Adrenal gland (tissue), 12 donors: ENCODE data around the gene CBX5. TPM values are rescaled to one million over a fixed set of nuclear protein-coding genes. Genes with fewer than 3 reads are reported as not detected.

Experiments
- DNase-seq, 7 donors: peaks; one replicate each; pipeline ENCODE4 v3.0.0-alpha.2; 2019 to 2020
- H3K27ac ChIP-seq, 5 donors: fragments of 200-600 bp; sonication (generic) in 4 of 5; 1 replicate in 3 of 5; 2 replicates in 2 of 5; pipeline versions ENCODE4 v1.5.1 to v1.8.0; 2016 to 2020; ENCODE audit warnings: mild to moderate bottlenecking in 1 of 5
- H3K27me3 ChIP-seq: fragments of 200-600 bp; 2 replicates; pipeline ENCODE4 v1.8.0; 2021
- H3K36me3 ChIP-seq, 2 donors: fragments of 200-600 bp; replicated peaks in 1 of 2; 1 replicate in 1 of 2; 2 replicates in 1 of 2; pipeline versions ENCODE4 v1.5.1 to v1.8.0; 2018 to 2022
- H3K4me1 ChIP-seq, 2 donors: fragments of 200-600 bp; replicated peaks in 1 of 2; 1 replicate in 1 of 2; 2 replicates in 1 of 2; pipeline versions ENCODE4 v1.5.1 to v1.8.0; 2018 to 2021
- H3K4me3 ChIP-seq, 4 donors: fragments of 200-600 bp; sonication (generic) in 3 of 4; one replicate each; pipeline ENCODE4 v1.5.1; 2016 to 2018
- H3K9me3 ChIP-seq, 3 donors: fragments of 200-600 bp; sonication (generic) in 1 of 3; replicated peaks in 1 of 3; 1 replicate in 2 of 3; 2 replicates in 1 of 3; pipeline versions ENCODE4 v1.5.1 to v1.8.0; 2016 to 2021
- POLR2A ChIP-seq, 2 donors: fragments of 450-650 bp; IDR thresholded peaks; one replicate each; pipeline ENCODE4 v1.6.1; 2017; ENCODE audit warnings: antibody characterized with exemption in 2 of 2, mild to moderate bottlenecking in 2 of 2, moderate library complexity in 1 of 2
- WGBS, 4 donors: extraction: QIAGEN DNeasy Blood & Tissue Kit in 2 of 4; methylation state at CpG; one replicate each; pipeline versions ENCODE4 v1.1.5 to v1.1.7; 2013 to 2017; 5-methylcytosine and 5-hydroxymethylcytosine counted together
- intact Hi-C, 2 donors: fragments of 100-400 bp; cut with DNase I; formaldehyde crosslinking; loops; one replicate each; pipeline versions ENCODE4 v1.14.1 to v1.15.0; 2022 to 2023
- polyA plus RNA-seq, 3 donors: library from polyadenylated mRNA; stranded (reverse); fragments of 200-250 nt in 2 of 3; fragments of 350-450 nt in 1 of 3; fragmentation: Illumina TruSeq in 1 of 3; extraction: RNeasy Lipid Tissue Mini Kit (QIAGEN cat#74804) in 1 of 3; gene quantifications; one replicate each; pipeline ENCODE4 v1.2.3, GENCODE V29; 2013 to 2014
- total RNA-seq, 9 donors: library from RNA; depleted of rRNA in 4 of 9; stranded (reverse); fragments of >200 nt in 4 of 9; fragments of 120-200 nt in 1 of 9; fragmentation: NEBNext Ultra II Directional in 1 of 9; extraction: Animal tissue kit (Norgen Biotek cat#: 25700) in 1 of 9; gene quantifications; one replicate each; pipeline versions ENCODE4 v1.1.0 to v1.2.4, GENCODE V29; 2013 to 2023
- TF ChIP-seq, protein P1 (sequence below), 6 experiments: fragments of 450-650 bp in 4 of 6; fragments of 200-600 bp in 2 of 6; sonication (generic) in 1 of 6; IDR thresholded peaks; 1 replicate in 5 of 6; 2 replicates in 1 of 6; pipeline versions ENCODE4 v1.5.1 to v1.8.0; 2016 to 2021; ENCODE audit warnings: antibody characterized with exemption in 6 of 6, mild to moderate bottlenecking in 2 of 6, moderate library complexity in 1 of 6
- donor health status: healthy with polysubstance abuse.
- donor health status: Bipolar disorder and iron deficiency.
- donor health status: DM: yes; HTN: yes; CAD: no.
- donor health status: DM: no; HTN: no; CAD: no.
- donor health status: DM: no; HTN: no; CAD: no.
- donor health status: DM: yes; HTN: yes; CAD: no.

The CBX5 gene
- total and polyA plus RNA-seq, 12 donors: 8.2 to 88.4 (median 54.6) TPM

DNA sequence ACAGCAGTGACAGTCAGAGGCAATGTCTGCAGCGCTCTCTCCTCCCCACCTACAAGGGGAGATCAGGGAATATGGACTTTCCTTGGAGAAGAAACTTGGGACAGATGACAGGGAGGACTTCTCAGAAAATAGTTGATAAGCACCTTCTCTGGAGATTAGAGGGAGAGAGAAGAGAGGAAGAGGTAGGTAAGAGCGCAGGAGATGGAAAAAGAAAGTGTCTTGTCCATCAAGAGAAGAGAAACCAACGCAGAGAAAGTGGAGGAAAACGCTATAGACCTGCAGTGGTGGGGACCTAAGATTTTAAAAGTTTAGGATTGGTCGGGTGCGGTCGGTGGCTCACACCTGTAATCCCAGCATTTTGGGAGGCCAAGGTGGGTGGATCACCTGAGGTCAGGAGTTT, 75.6 kb downstream of the CBX5 start:
- TF ChIP-seq POLR2A (IDR thresholded peaks at IDR 0.05): no peak
- TF ChIP-seq, protein P1, sequence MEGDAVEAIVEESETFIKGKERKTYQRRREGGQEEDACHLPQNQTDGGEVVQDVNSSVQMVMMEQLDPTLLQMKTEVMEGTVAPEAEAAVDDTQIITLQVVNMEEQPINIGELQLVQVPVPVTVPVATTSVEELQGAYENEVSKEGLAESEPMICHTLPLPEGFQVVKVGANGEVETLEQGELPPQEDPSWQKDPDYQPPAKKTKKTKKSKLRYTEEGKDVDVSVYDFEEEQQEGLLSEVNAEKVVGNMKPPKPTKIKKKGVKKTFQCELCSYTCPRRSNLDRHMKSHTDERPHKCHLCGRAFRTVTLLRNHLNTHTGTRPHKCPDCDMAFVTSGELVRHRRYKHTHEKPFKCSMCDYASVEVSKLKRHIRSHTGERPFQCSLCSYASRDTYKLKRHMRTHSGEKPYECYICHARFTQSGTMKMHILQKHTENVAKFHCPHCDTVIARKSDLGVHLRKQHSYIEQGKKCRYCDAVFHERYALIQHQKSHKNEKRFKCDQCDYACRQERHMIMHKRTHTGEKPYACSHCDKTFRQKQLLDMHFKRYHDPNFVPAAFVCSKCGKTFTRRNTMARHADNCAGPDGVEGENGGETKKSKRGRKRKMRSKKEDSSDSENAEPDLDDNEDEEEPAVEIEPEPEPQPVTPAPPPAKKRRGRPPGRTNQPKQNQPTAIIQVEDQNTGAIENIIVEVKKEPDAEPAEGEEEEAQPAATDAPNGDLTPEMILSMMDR (IDR thresholded peaks at IDR 0.05): no peak
- H3K27me3 ChIP-seq: peaks cover 5% of the 10 kb centered on the region
- 80 to 96% (median 86%) methylated on average over 7 of the region's 7 CpGs for WGBS, 4 donors
- H3K4me3 ChIP-seq: no peak overlapping the region
- no peaks in the 10 kb centered on the region for H3K36me3 ChIP-seq
- H3K4me1 ChIP-seq: no peaks in the 10 kb centered on the region
- H3K27ac ChIP-seq: no peak overlapping the region
- intact Hi-C loops: no loop called here
- no peak for DNase-seq
- no peaks in the 10 kb centered on the region for H3K9me3 ChIP-seq

DNA sequence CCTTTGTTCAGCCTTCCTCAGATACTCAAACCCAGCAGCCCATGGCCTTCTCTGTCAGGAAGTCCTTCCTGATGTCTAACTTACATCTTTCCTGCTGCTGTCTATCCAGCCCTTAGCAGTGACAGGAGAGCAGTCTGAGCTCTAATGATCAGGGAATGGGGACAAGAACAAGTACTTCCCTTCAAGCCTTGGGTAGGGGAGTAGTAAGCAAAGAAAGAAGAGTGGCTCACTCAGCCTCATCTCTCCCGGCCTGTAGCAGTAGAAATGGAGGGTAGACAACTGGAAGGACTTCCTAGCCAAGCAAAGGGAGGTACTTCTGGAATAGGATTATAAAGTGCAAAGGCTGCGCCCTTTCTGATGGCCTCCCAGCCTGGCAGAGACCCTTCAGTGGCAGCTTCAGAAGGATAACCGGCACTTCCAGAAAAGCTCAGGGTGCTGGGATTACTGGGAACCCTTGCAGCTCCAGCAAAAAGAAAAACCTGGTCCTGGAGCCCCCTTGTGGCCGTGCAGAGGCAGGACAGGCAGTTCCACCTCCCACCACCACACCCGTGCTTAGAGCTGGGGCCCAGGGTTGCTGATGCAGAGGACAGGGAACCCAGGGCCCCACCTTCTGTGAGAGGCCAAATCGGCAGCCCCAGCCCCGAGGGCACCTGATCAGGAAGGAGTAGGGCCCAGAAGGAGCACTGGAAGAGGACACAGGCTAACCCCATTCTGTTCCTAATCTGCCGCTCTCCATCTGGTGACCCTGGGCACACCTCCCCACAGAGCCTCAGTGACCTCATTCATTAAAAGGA, 78.7 kb downstream of the CBX5 start:
- no peaks in the 10 kb centered on the region for H3K9me3 ChIP-seq
- H3K27ac ChIP-seq: no peak overlapping the region
- H3K4me3 ChIP-seq: no peak overlapping the region
- peaks cover 0 to 11% of the 10 kb centered on the region in 2 donors for H3K4me1 ChIP-seq
- intact Hi-C loops: loop anchor here in 1 of 2 donors (2.0 kb wide), 1 partner anchor 194 kb away; no protein-coding TSS in a partner anchor
- TF ChIP-seq, protein P1 (IDR thresholded peaks at IDR 0.05): peak; percentile 95 to 100 (median 98)
- TF ChIP-seq POLR2A (IDR thresholded peaks at IDR 0.05): no peak
- H3K36me3 ChIP-seq: no peaks in the 10 kb centered on the region
- WGBS, 4 donors: 22 to 27% (median 25%) methylated on average over 6 to 8 of the region's 8 CpGs
- no peaks in the 10 kb centered on the region for H3K27me3 ChIP-seq
- DNase-seq: peak; percentile 65 to 87 (median 71)

DNA sequence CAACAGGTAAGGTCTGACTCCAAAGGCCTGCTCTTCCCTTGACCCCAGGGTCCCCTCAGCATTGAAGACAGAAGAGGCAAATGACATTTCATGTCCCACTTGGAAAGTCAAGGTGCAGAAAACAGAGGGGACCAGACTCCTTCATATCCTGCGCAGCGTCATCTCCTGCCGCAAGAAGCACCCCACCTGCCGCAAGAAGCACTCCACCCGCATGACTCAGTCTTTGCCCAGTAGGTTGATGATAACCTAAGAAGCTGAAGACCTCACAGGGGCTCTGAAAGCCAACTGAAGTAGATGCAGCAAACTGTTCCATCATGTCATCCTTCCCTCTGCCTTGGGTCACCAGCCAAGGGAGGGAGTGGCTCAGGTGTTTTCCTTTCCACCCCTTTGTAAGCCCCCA, 79.5 kb downstream of the CBX5 start:
- TF ChIP-seq, protein P1 (IDR thresholded peaks at IDR 0.05): no peak
- no peak for TF ChIP-seq POLR2A (IDR thresholded peaks at IDR 0.05)
- Histone ChIP-seq H3K9me3 (no peaks in the 10 kb centered on the region), H3K4me3 (no peak overlapping the region), H3K27ac (no peak overlapping the region), H3K27me3 (no peaks in the 10 kb centered on the region), H3K36me3 (no peaks in the 10 kb centered on the region), H3K4me1 (peaks cover 0 to 14% of the 10 kb centered on the region in 2 donors)
- 90 to 96% (median 92%) methylated on average over 4 to 5 of the region's 5 CpGs for WGBS, 4 donors
- no peak for DNase-seq
- intact Hi-C loops: loop anchor here in 1 of 2 donors (2.0 kb wide), 1 partner anchor 194 kb away; no protein-coding TSS in a partner anchor

DNA sequence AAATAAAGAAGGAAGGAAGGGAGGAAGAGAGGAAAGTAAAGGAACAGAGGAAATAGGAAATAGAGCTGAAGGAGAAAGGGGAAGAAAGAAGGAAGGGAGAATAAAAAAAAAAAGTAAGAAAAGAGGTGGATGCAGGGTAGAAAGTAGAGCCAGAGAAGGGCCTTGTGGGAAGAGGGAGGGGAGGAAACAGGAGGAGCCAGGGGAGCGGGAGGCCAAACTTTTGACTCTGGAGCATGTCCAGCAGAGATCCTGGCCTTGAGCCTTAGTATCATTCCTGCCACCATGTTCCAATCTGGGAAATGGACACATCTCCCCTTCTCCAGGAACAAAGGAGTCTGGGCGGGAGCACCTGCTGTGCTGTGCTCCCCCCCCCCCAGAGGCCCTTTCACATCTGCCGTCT, 80.0 kb downstream of the CBX5 start:
- H3K9me3 ChIP-seq: no peaks in the 10 kb centered on the region
- intact Hi-C loops: loop anchor here (2.0 to 5.0 kb wide), 2 partner anchors 193 kb away; partner anchors contain the start of gene HOXC8 (in 1 of the 2)
- H3K36me3 ChIP-seq: no peaks in the 10 kb centered on the region
- DNase-seq: no peak
- no peak overlapping the region for H3K27ac ChIP-seq
- WGBS, 4 donors: 53 to 63% (median 58%) methylated on average over 2 to 3 of the region's 3 CpGs
- TF ChIP-seq, protein P1 (IDR thresholded peaks at IDR 0.05): no peak
- TF ChIP-seq POLR2A (IDR thresholded peaks at IDR 0.05): no peak
- H3K4me3 ChIP-seq: no peak overlapping the region
- H3K4me1 ChIP-seq: peaks cover 0 to 18% of the 10 kb centered on the region in 2 donors
- H3K27me3 ChIP-seq: no peaks in the 10 kb centered on the region
